Body of pancreas (tissue), 4 donors: Measurements from ENCODE around the gene GUF1. TPM values are rescaled to one million over a fixed set of nuclear protein-coding genes. Genes with fewer than 3 reads are reported as not detected.

Experiments
- ATAC-seq: fragments of 150-250 bp; one replicate; pipeline ENCODE4 v1.9.1; 2016
- DNase-seq, 4 donors: peaks; one replicate each; pipeline ENCODE4 v3.0.0-alpha.2; 2019
- H3K27ac ChIP-seq, 4 donors: fragments of 200-600 bp; sonication (generic); 1 replicate in 3 of 4; 2 replicates in 1 of 4; pipeline versions ENCODE4 v1.5.1 to v1.6.1; 2016 to 2019; ENCODE audit warnings: mild to moderate bottlenecking in 1 of 4, mixed read lengths in 1 of 4, moderate library complexity in 1 of 4
- H3K27me3 ChIP-seq, 2 donors: fragments of 200-600 bp; sonication (generic); one replicate each; pipeline ENCODE4 v1.6.0; 2016; ENCODE audit warnings: mild to moderate bottlenecking in 1 of 2
- H3K36me3 ChIP-seq, 2 donors: fragments of 200-600 bp; sonication (generic); replicated peaks in 1 of 2; 2 replicates each; pipeline ENCODE4 v1.5.1; 2016; ENCODE audit warnings: low read depth in 2 of 2; ENCODE audit not compliant: insufficient read depth in 1 of 2
- H3K4me1 ChIP-seq: fragments of 200-600 bp; sonication (generic); one replicate; pipeline ENCODE4 v1.6.0; 2016
- H3K4me3 ChIP-seq, 2 donors: fragments of 200-600 bp; sonication (generic); 1 replicate in 1 of 2; 2 replicates in 1 of 2; pipeline ENCODE4 v1.5.1; 2016 to 2019
- H3K9me3 ChIP-seq, 3 donors: fragments of 200-600 bp; sonication (generic); 1 replicate in 2 of 3; 2 replicates in 1 of 3; pipeline ENCODE4 v1.5.1; 2016
- CTCF ChIP-seq, 7 experiments: fragments of 450-650 bp in 4 of 7; fragments of 200-600 bp in 3 of 7; sonication (generic) in 3 of 7; IDR thresholded peaks; one replicate each; pipeline ENCODE4 v1.5.1; 2016 to 2019; ENCODE audit warnings: antibody characterized with exemption in 7 of 7
- POLR2A ChIP-seq, 3 donors: fragments of 450-650 bp; IDR thresholded peaks; one replicate each; pipeline ENCODE4 v1.6.1; 2016; ENCODE audit warnings: antibody characterized with exemption in 3 of 3, mild to moderate bottlenecking in 2 of 3
- WGBS, 2 donors: methylation state at CpG; one replicate each; pipeline ENCODE4 v1.1.5; 2017; 5-methylcytosine and 5-hydroxymethylcytosine counted together
- intact Hi-C: fragments of 100-400 bp; cut with DNase I; formaldehyde crosslinking; loops from one replicate; pipeline ENCODE4 v1.15.1; 2023
- total RNA-seq, 2 donors: library from RNA; depleted of rRNA; stranded (reverse); fragments of >200 nt; gene quantifications; one replicate each; pipeline ENCODE4 v1.1.0, GENCODE V29; 2016

The GUF1 gene, protein sequence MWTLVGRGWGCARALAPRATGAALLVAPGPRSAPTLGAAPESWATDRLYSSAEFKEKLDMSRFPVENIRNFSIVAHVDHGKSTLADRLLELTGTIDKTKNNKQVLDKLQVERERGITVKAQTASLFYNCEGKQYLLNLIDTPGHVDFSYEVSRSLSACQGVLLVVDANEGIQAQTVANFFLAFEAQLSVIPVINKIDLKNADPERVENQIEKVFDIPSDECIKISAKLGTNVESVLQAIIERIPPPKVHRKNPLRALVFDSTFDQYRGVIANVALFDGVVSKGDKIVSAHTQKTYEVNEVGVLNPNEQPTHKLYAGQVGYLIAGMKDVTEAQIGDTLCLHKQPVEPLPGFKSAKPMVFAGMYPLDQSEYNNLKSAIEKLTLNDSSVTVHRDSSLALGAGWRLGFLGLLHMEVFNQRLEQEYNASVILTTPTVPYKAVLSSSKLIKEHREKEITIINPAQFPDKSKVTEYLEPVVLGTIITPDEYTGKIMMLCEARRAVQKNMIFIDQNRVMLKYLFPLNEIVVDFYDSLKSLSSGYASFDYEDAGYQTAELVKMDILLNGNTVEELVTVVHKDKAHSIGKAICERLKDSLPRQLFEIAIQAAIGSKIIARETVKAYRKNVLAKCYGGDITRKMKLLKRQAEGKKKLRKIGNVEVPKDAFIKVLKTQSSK
- total RNA-seq, result 10 to 100 TPM in 1 of 2 donors, 1 to 10 TPM in 1; 7.5 to 23.1 TPM

GRCh38 chr4:44678094-44679041, at the start of gene GUF1:
Gene GUF1, plus strand, starts transcription at chr4:44678420. Its CDS starts 203 bp downstream, at chr4:44678623.
- H3K36me3 ChIP-seq, result no peaks in the 10 kb centered on the region
- intact Hi-C loops, result no loop called here
- WGBS, 2 donors, result 0 to 1% methylated on average over 12 to 57 of the region's 57 CpGs
- H3K4me1 ChIP-seq, result peaks cover 32% of the 10 kb centered on the region
- H3K9me3 ChIP-seq, result no peaks in the 10 kb centered on the region
- peak; percentile 89 to 91 (median 90) for DNase-seq
- ATAC-seq, result peak; percentile 98
- H3K4me3 ChIP-seq, result peak within 1 kb of the TSS; percentile 61 to 75
- H3K27ac ChIP-seq, result peak within 1 kb of the TSS; percentile 73 to 95 (median 91)
- TF ChIP-seq POLR2A (IDR thresholded peaks at IDR 0.05), result peak; percentile 45 to 82 (median 82)
- TF ChIP-seq CTCF (IDR thresholded peaks at IDR 0.05), result no peak
- no peaks in the 10 kb centered on the region for H3K27me3 ChIP-seq

- intact Hi-C loops, result no loop called here
These were observed 48.8 kb upstream of the GUF1 start for GRCh38 chr4:44629280-44629866.

GRCh38 chr4:44632089-44632488, 46.1 kb upstream of the GUF1 start:
- Histone ChIP-seq H3K36me3 (no peaks in the 10 kb centered on the region), H3K4me3 (no peak overlapping the region)
- no peak for ATAC-seq

More at GRCh38 chr4:44629280-44629866, 48.8 kb upstream of the GUF1 start:
- peak; percentile 21 to 65 (median 61) for TF ChIP-seq CTCF (IDR thresholded peaks at IDR 0.05)
- no peak for TF ChIP-seq POLR2A (IDR thresholded peaks at IDR 0.05)
- no peaks in the 10 kb centered on the region for H3K4me1 ChIP-seq
- peak; percentile 88 for ATAC-seq
- no peak overlapping the region for H3K27ac ChIP-seq
- H3K27me3 ChIP-seq, result no peaks in the 10 kb centered on the region
- no peaks in the 10 kb centered on the region for H3K36me3 ChIP-seq
- DNase-seq, result peak; percentile 33 to 58 (median 42)
- no peak overlapping the region for H3K4me3 ChIP-seq
- WGBS, 2 donors, result 1 to 2% methylated on average over 2 of the region's 2 CpGs
- no peaks in the 10 kb centered on the region for H3K9me3 ChIP-seq

More at GRCh38 chr4:44632089-44632488, 46.1 kb upstream of the GUF1 start:
- Histone ChIP-seq H3K27me3 (no peaks in the 10 kb centered on the region), H3K4me1 (no peaks in the 10 kb centered on the region), H3K27ac (no peak overlapping the region), H3K9me3 (no peaks in the 10 kb centered on the region)
- DNase-seq, result no peak
- intact Hi-C loops, result no loop called here
- 69 to 75% methylated on average over 4 of the region's 4 CpGs for WGBS, 2 donors
- TF ChIP-seq POLR2A (IDR thresholded peaks at IDR 0.05) (no peak), CTCF (IDR thresholded peaks at IDR 0.05) (no peak)
